ENCODE results near the gene TPSD1.
A peak's percentile ranks its signal among the peaks of the same experiment; 100 is the strongest.
"Not testable (repeated sequence)": the region's sequence is repeated elsewhere in the genome, so short reads cannot be mapped to it uniquely, and the experiment has no call there.

TPSD1 gene

GRCh38 chr16:1265826-1266225 is 10.0 kb downstream of the TPSD1 start:
- no peaks in the 10 kb centered on the region for H3F3A ChIP-seq (ENCODE audit: insufficient read depth)
- no peak overlapping the region for H3K27ac ChIP-seq (ENCODE audit: low read depth, low read length)
- no peaks in the 10 kb centered on the region for H3K36me3 ChIP-seq (ENCODE audit: low read length)
- H3K9ac ChIP-seq (ENCODE audit: low read length): no peak overlapping the region
- no peaks in the 10 kb centered on the region for H3K27me3 ChIP-seq (ENCODE audit: low read length)
- H3K4me2 ChIP-seq (ENCODE audit: low read depth, low read length, poor library complexity, severe bottlenecking): no peak overlapping the region
- no peak overlapping the region for H3K4me3 ChIP-seq (ENCODE audit: insufficient read depth, low read length, poor library complexity, severe bottlenecking)
- 0 out of 2 replicates have a peak, but pooled peaks cover 9% of the 10 kb centered on the region for H3K9me3 ChIP-seq (ENCODE audit: insufficient read depth, low read length)
- no peaks in the 10 kb centered on the region for H3K79me2 ChIP-seq (ENCODE audit: insufficient read depth, low read length)
- no peaks in the 10 kb centered on the region for H3K9me2 ChIP-seq (replicated peaks; ENCODE audit: insufficient read depth, low read length)
- H2AFZ ChIP-seq (ENCODE audit: low read depth, low read length, severe bottlenecking): no peak overlapping the region
- no peaks in the 10 kb centered on the region for H4K20me1 ChIP-seq (ENCODE audit: low read depth, low read length)
- TF ChIP-seq CTCF (IDR thresholded peaks at IDR 0.05; ENCODE audit: insufficient read depth, low read length, poor library complexity, severe bottlenecking): no peak

GRCh38 chr16:1269418-1269817 is 13.5 kb downstream of the TPSD1 start:
- H3K4me3 ChIP-seq (ENCODE audit: insufficient read depth, low read length, poor library complexity, severe bottlenecking); H3K4me2 ChIP-seq (ENCODE audit: low read depth, low read length, poor library complexity, severe bottlenecking); H3K9ac ChIP-seq (ENCODE audit: low read length); H3K79me2 ChIP-seq (ENCODE audit: insufficient read depth, low read length); H3F3A ChIP-seq (ENCODE audit: insufficient read depth); H4K20me1 ChIP-seq (ENCODE audit: low read depth, low read length); H3K27ac ChIP-seq (ENCODE audit: low read depth, low read length); H3K27me3 ChIP-seq (ENCODE audit: low read length); H2AFZ ChIP-seq (ENCODE audit: low read depth, low read length, severe bottlenecking); H3K36me3 ChIP-seq (ENCODE audit: low read length); H3K9me3 ChIP-seq (ENCODE audit: insufficient read depth, low read length); H3K9me2 ChIP-seq (replicated peaks; ENCODE audit: insufficient read depth, low read length): not testable (repeated sequence)

- no peak overlapping the region for H2AFZ ChIP-seq (ENCODE audit: low read depth, low read length, severe bottlenecking)
- no peaks in the 10 kb centered on the region for H4K20me1 ChIP-seq (ENCODE audit: low read depth, low read length)
- H3K27me3 ChIP-seq (ENCODE audit: low read length): no peaks in the 10 kb centered on the region
- H3K27ac ChIP-seq (ENCODE audit: low read depth, low read length): peak overlapping the region; percentile 30
- no peaks in the 10 kb centered on the region for H3K9me3 ChIP-seq (ENCODE audit: insufficient read depth, low read length)
- H3K4me2 ChIP-seq (ENCODE audit: low read depth, low read length, poor library complexity, severe bottlenecking): no peak overlapping the region
- H3K9me2 ChIP-seq (replicated peaks; ENCODE audit: insufficient read depth, low read length): no peaks in the 10 kb centered on the region
- peaks cover 5% of the 10 kb centered on the region; the same call in 1 of the 2 replicates for H3F3A ChIP-seq (ENCODE audit: insufficient read depth)
- no peaks in the 10 kb centered on the region for H3K36me3 ChIP-seq (ENCODE audit: low read length)
- H3K79me2 ChIP-seq (ENCODE audit: insufficient read depth, low read length): no peaks in the 10 kb centered on the region
- no peak overlapping the region for H3K9ac ChIP-seq (ENCODE audit: low read length)
- H3K4me3 ChIP-seq (ENCODE audit: insufficient read depth, low read length, poor library complexity, severe bottlenecking): no peak overlapping the region
- TF ChIP-seq EZH2phosphoT487 (conservative IDR thresholded peaks at IDR 0.05; ENCODE audit: low read length): no peak
- no peak for TF ChIP-seq CTCF (IDR thresholded peaks at IDR 0.05; ENCODE audit: insufficient read depth, low read length, poor library complexity, severe bottlenecking)
Observed at GRCh38 chr16:1271380-1271723, 15.5 kb downstream of the TPSD1 start.

- not testable (repeated sequence) for H3K27me3 ChIP-seq (ENCODE audit: low read length); H3K36me3 ChIP-seq (ENCODE audit: low read length); H3K79me2 ChIP-seq (ENCODE audit: insufficient read depth, low read length); H3F3A ChIP-seq (ENCODE audit: insufficient read depth); H3K9me3 ChIP-seq (ENCODE audit: insufficient read depth, low read length); H4K20me1 ChIP-seq (ENCODE audit: low read depth, low read length); H3K4me3 ChIP-seq (ENCODE audit: insufficient read depth, low read length, poor library complexity, severe bottlenecking); H3K9me2 ChIP-seq (replicated peaks; ENCODE audit: insufficient read depth, low read length)
- peak overlapping the region; percentile 61 for H3K4me2 ChIP-seq (ENCODE audit: low read depth, low read length, poor library complexity, severe bottlenecking)
- peak overlapping the region; percentile 77 for H3K27ac ChIP-seq (ENCODE audit: low read depth, low read length)
- H2AFZ ChIP-seq (ENCODE audit: low read depth, low read length, severe bottlenecking): peak overlapping the region; percentile 37
- peak overlapping the region; percentile 37; the same call in 1 of the 2 replicates for H3K9ac ChIP-seq (ENCODE audit: low read length)
Observed at GRCh38 chr16:1271724-1272413, 16.0 kb downstream of the TPSD1 start.

Measured in SU-DHL-6 (cell line).